ENCODE data around the gene AURKB.
"Not testable (repeated sequence)": the region's sequence is repeated elsewhere in the genome, so short reads cannot be mapped to it uniquely, and the experiment has no call there.

Gene AURKB

GRCh38 chr17:8209907-8210760 is at the start of gene AURKB:
Gene AURKB (minus strand): TSS chr17:8210575. CDS start chr17:8210224, 351 bp downstream.
- DNase-seq, result peak; percentile 96

DNA sequence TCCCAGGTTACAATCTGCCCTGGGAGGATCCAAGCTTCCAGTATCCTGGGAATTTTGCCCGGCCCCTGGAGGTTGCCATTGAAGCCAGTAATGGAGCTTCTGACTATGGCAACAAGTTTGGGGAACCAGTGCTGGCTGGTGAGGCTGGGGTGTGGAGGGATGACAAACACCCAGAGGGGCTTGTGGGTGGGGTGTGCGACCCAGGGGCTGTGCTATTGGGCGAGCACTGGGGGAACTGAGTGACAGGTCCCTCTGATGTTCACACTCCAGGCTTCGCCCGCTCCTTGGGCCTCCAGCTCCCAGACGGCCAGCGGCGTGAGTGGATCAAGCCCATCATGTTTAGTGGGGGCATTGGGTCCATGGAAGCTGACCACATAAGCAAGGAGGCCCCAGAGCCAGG is 47.4 kb upstream of the AURKB start:
- no peak for DNase-seq

GRCh38 chr17:8256691-8257090 is 46.3 kb upstream of the AURKB start:
- no peak for DNase-seq

GRCh38 chr17:8256291-8256690 is 45.9 kb upstream of the AURKB start:
- no peak for DNase-seq

DNA sequence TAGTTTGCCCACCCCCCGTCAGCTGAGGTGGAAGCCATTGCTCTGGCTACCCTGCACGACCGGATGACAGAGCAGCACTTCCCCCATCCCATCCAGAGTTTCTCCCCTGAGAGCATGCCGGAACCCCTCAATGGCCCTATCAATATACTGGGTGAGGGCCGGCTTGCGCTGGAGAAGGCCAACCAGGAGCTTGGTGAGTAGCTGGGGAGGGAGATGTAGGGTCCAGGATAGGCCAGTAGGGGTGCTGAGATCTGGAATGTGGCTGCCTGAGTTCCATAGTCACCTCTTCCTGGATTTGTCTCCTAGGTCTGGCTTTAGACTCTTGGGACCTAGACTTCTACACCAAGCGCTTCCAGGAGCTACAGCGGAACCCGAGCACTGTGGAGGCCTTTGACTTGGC is 45.1 kb upstream of the AURKB start:
- DNase-seq, result no peak

GRCh38 chr17:8254881-8255280 is 44.5 kb upstream of the AURKB start:
- no peak for DNase-seq

GRCh38 chr17:8253801-8254200 is 43.4 kb upstream of the AURKB start:
- DNase-seq, result no peak

GRCh38 chr17:8251411-8251810 is 41.0 kb upstream of the AURKB start:
- DNase-seq, result not testable (repeated sequence)

DNA sequence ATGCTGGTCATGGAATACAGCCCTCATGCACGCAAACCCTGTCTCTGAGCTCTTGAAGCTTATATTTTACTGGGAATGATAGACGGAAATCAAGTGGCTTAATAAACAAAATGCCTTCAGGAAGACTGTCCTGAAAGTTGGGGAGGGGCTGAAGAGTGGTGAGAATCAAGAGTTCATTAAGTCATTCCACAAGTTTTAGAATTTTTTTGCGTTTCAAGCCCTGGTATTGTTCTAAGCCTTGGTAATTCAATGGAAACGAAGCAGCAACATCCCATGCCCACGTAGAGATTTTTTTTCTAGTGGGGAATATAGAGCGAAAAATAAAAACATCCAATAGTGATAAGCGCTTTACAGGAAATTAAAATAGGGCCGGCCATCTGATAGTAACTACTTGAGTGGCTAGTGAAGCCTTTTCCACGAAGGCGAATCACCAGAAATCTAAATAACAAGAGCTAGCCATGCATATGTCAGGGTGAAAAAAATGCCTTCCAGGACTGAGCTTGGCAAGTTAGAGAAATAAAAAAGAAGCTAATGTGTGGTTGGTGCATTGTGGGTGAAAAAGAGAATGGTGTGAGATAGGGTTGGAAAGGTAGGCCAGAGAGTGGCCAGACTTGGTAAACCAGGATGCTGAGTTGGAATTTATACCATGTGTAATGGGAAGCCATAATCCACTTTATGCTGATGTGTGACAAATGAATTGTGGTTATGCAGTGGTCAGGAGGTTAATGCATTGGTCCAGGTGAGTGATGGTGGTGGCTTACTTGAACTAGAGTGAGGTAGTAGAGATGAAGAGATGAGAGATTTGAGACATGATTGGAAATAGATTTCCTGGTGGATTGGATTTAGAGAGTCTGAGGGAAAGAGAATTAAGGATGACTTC is 39.5 kb upstream of the AURKB start:
- DNase-seq, result no peak

- peak; percentile 93 for DNase-seq
Observed at GRCh38 chr17:8248751-8249607, 38.6 kb upstream of the AURKB start, which contains the start of gene PFAS. Gene PFAS (plus strand): TSS chr17:8249289. CDS start chr17:8253938, 4,649 bp downstream.

- DNase-seq, result no peak
Observed at GRCh38 chr17:8244768-8245167, 34.4 kb upstream of the AURKB start.

DNA sequence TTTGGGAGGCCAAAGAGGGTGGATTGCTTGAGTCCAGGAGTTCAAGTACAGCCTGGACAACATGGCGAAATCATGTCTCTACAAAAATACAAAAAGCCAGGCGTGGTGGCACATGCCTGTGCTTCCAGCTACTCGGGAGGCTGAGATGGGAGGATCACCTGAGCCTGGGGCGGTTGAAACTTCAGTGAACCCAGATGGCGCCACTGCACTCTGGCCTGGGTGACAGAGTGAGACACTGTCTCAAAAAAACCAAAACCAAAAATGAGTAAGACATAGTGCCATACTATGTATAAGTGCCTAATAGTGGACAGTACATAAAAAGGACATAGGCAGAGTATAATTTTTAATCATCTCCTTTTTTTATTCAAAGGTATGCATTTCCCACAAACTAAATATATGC is 33.5 kb upstream of the AURKB start:
- DNase-seq, result no peak

DNA sequence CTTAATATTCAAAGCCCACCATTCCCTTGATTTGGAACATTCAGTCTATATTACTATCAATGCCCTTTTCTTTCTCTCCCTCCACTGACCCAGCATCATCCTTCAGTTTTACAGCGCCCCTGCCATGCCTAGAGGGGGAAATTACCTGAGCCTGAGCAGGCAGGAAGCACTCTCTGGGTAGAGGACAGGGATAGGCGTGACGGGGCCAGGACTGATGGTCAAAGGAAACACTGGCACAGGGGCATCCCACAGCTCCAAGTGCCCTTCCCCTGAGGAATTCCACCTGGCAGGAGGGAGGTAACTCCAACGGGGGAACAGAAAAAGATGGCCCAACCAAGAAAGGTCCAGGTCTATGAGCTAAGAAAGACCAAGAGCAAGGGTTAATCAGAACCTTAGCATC is 27.5 kb upstream of the AURKB start:
- DNase-seq, result no peak

DNA sequence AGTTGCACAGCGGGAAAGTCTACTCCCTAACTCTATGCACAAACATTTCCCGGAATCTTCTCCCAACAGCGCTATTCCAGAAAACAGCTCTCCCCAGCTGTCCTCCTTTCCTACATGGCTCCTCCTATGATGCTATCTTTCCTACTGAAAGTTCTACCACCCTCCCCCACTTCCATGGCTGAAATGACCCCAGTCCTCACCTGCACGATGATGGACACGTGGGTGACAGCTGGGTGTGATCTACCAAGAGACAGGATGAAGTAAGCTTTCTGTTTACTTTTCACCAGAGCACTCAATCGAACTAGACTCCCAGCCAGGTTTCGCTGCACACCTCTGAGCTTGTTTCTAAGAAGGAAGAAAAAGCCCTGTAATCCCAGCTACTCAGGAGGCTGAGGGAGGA is 26.8 kb upstream of the AURKB start:
- peak; percentile 47 for DNase-seq

DNA sequence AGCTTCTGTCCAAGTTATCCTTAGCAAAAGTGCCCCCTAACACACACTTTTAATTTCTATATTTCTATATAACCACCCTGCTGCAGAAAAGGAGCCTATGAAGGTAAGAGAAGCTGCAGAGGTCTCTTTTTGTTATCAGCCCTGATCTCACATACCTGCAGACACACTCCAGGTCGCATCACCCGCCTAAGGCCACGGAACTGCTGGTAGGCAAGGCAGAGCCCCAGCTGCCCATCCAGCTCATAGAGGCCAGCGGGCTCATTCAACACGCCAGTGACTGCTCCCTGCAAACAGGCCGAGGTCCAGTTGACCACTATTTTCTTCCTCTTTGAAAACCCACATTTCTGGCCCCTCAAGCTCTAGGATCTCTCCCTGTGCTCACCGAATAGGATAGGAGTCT is 25.3 kb upstream of the AURKB start:
- no peak for DNase-seq

GRCh38 chr17:8234361-8235270 is 24.2 kb upstream of the AURKB start:
- no peak for DNase-seq

DNA sequence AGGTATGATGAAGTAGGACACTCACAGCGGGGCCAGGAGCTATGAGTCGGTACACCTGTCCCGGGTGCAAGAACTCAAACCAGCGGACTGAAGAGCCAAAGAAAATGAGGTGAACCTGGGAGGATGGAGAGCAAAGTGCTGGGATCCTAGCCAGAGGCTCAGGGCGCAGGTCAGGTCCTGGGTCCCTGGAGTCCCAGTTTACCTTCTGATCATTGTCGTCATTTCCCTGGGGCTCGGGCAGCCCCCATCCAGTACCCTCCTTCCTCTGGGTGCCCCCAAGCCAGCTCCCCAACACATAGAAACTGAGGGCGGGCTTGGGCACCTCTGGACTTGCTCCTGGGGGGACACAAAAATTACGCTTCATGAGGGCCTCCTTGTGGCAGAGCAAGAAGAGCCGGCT is 21.3 kb upstream of the AURKB start:
- DNase-seq, result no peak

- peak; percentile 45 for DNase-seq
Observed at GRCh38 chr17:8227238-8227581, 16.8 kb upstream of the AURKB start.

- DNase-seq, result peak; percentile 85
Observed at GRCh38 chr17:8226536-8227237, 16.3 kb upstream of the AURKB start.

DNA sequence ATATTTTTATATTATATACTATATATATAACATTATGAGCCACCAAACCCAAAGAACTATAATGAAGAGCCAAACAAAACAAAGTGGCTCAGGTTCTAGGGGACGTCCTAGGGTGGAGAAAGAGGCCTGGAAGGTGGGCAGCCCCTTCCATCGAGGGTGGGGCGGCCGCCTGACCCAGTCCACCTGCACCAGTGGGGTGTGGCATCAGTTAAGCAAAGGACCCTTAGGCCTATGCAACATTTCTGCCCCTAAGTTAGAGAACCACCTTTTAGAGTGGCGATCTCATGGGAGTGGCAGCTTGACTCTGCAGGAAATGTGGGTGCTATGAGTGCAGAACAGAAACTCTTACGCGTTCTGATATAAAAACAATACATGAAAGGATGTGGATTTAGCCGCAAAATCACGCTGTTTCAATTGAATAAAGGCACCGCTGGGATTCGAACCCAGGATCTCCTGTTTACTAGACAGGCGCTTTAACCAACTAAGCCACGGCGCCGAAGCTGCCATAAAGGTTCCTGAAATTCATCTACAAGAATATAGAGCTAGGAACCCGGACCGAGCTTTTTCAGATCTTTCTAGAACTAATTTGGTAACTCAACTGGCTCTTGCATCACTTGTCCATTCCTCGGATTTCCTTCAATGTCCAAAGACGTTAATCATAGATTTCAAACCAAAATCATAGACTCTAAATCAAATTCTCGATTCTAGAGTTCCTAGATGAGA is 15.6 kb upstream of the AURKB start:
- DNase-seq, result peak; percentile 77
